GM12872 (cell line): ENCODE data around the gene DGKA.

ENCODE experiments used
- TF ChIP-seq, protein P1 (sequence below): IDR thresholded peaks from 3 replicates; pipeline ENCODE4 v1.5.1; 2011; ENCODE audit warnings: low read depth, mild to moderate bottlenecking, low read length, moderate library complexity; ENCODE audit not compliant: insufficient read depth

Gene DGKA

DNA sequence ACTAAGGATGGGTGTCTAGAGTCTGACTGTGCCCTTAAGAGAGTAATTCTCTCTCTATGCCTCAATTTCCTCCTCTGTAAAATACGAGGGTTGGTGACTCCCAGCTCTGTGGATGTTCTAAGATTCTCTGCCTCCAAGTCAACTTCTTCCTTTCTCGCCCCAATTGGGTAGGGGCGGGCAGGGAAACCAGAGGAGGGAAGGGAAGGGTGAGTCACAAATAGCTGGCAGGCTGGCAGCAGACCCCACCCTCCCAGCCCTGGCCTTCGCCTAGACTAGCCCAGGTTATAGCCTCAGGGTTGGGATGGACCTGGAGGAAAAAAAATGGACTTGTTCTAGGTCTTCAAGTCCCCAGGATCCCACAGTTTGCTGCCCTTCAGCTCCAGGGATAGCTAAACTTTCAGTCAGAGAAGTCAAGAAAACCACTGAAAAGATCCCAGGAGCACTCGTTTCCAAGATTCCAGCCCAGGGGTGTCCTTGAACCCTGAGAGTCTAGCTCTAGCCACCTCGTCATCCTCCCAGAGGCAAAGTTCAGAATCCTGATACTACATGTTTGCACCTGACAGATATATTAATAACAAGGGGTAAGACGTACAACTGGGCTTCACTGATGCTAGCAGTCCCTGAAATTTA is 2.3 kb downstream of the DGKA start:
- TF ChIP-seq, protein P1, sequence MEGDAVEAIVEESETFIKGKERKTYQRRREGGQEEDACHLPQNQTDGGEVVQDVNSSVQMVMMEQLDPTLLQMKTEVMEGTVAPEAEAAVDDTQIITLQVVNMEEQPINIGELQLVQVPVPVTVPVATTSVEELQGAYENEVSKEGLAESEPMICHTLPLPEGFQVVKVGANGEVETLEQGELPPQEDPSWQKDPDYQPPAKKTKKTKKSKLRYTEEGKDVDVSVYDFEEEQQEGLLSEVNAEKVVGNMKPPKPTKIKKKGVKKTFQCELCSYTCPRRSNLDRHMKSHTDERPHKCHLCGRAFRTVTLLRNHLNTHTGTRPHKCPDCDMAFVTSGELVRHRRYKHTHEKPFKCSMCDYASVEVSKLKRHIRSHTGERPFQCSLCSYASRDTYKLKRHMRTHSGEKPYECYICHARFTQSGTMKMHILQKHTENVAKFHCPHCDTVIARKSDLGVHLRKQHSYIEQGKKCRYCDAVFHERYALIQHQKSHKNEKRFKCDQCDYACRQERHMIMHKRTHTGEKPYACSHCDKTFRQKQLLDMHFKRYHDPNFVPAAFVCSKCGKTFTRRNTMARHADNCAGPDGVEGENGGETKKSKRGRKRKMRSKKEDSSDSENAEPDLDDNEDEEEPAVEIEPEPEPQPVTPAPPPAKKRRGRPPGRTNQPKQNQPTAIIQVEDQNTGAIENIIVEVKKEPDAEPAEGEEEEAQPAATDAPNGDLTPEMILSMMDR, result no peak

DNA sequence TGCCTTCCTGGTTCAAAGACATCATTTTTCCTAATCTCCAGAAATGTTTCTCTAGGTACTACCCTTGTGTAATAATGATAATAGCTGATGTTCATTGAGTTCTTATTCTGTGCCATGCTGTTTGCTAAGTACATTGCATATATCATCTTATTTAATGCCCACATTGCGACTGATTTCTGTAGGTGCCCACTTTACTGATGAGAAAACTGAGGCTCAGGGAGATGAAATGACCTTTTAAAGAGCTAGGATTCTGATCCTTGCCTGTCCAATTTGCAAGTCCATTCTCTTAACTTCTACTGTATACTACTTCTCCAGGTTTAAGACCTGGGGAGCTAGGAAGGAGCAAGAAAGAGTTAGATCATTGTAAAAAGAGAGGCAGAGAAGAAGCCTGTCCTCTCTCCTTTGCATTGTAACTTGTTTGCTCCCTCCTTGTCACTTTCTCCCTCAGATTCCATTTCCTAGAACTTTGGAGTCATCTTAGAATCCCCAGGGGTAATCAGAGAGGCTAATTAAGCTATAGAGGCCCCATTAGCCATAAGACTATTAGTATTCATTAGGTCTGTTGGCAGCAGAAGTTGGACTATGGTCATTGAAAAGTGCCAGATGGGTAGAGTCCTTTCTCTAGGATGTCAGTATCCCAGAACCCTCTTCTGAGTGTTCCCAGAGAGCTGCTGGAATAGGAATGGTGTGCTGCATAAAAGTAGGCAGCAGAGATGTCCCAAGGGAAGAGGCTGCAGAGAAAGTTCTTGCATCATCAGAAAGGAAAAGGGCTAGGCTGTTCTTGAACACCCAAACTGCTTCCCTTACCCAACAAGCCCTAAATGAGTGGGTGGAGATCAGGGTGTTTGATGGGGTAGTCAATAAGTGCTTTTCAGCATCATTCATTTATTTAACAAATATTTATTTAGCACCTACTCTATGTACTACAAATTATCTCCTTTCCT is 3.1 kb downstream of the DGKA start:
- TF ChIP-seq, protein P1, result no peak

DNA sequence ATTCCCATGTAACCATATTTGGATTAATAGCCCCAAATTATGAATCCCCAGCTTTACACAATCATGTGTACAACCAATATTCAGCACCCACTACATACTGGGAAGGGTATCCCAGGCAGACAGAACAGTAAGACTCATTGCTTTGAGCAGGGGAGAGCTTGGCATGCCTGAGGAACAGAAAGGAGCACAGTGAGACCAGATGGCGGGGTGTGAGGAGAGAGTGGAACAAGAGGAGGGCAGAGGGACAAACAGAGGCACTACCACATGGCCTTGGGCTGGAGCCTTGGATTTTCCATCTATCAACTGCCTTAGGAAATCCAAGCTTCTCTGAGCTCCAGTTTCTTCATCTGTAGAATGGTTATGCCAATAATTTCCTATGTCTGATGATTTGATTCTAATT is 3.8 kb downstream of the DGKA start:
- TF ChIP-seq, protein P1, result no peak

DNA sequence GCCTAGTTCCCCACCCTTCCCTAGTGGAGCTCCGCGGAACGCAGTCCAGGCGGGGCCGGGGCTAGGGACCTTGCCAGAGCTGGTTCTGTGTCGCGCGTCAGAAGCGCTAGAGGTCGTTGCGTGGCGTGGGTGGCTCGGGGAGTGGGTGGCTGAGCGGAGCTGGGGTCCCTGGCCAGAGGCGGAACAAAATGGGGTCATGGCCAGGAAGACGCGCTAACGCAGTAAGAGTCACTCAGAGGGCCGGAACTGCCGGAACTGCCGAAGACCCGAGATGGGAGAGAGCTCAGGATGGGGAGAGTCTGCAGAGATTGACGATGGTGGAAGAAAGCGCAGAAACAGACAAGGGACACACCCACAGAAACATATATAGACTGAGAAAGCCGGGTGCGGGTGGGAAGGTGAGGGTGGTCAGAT is 4.8 kb downstream of the DGKA start:
- TF ChIP-seq, protein P1, result no peak

DNA sequence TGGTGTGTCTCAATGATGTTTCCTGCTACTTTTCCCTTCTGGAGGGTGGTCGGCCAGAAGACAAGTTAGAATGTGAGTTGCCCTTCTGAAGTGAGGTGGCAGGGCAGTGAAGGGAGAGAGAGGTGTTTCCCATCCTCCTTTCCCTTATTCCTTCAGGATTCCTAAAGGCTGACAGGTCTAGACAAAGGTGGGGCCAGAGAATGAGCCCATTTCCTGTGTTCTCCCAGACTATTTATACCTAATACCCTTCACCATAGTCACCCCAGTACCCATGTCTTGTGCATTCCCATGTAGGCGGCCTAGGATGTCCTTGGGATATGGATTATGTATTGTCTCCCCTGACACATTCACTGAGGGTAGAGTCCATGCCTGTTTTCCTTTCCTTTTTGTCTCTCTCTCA is 7.0 kb downstream of the DGKA start:
- TF ChIP-seq, protein P1, result no peak

DNA sequence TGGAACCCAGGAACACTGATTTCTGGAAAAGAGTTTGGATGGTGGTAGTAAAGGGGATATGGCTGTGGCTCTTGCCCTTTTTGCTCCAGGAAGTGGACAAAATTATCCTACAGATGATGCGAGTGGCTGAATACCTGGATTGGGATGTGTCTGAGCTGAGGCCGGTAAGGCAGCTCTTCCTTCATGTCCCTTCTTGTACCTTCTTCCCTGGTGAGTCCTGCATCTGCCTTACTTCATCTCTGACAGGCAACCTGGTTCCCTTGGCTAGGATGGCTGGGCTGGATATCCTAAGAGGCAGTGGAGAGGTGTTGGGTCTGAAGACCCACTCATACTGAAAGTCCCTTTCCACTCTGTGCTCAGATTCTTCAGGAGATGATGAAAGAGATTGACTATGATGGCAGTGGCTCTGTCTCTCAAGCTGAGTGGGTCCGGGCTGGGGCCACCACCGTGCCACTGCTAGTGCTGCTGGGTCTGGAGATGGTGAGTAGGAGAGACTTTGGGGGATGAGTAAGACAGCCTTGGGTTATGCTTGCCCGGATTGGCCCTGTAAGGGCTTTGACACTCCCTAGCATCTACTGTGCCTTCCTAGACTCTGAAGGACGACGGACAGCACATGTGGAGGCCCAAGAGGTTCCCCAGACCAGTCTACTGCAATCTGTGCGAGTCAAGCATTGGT is 8.0 kb downstream of the DGKA start:
- TF ChIP-seq, protein P1, result no peak
